ENCODE data around the gene SEC61B.

- TF ChIP-seq REST (IDR thresholded peaks at IDR 0.05; ENCODE audit: insufficient read depth in 1 of 2, low read depth in 2 of 2, low read length in 2 of 2) (no peak), POLR2AphosphoS5 (IDR thresholded peaks at IDR 0.05; ENCODE audit: low read depth, low read length) (no peak), SIN3A (IDR thresholded peaks at IDR 0.05; ENCODE audit: borderline replicate concordance, insufficient read depth, low read length) (no peak), FOXP2 (optimal IDR thresholded peaks at IDR 0.05; ENCODE audit: borderline replicate concordance, extremely low read depth, extremely low read length, insufficient read depth) (no peak)
These were observed 16.2 kb downstream of the SEC61B start for GRCh38 chr9:99238331-99238730.
